HG02840 (cell line): ENCODE data around the gene FAM3C.
A peak's percentile ranks its signal among the peaks of the same experiment; 100 is the strongest.
"Not testable (repeated sequence)": the region's sequence is repeated elsewhere in the genome, so short reads cannot be mapped to it uniquely, and the experiment has no call there.

Experiments used
- ATAC-seq: cut with Tn5 transposase; IDR thresholded peaks from one replicate; pipeline ENCODE4 v1.9.1; 2021; ENCODE audit warnings: mild to moderate bottlenecking, moderate library complexity, moderate number of reproducible peaks; ENCODE audit not compliant: unreplicated experiment, low FRiP score

Gene FAM3C

GRCh38 chr7:121334875-121335648, 61.0 kb downstream of the FAM3C start:
- no peak for ATAC-seq

- ATAC-seq = no peak
Measured at GRCh38 chr7:121334376-121334775, 61.7 kb downstream of the FAM3C start.

- no peak for ATAC-seq
Measured at GRCh38 chr7:121331574-121331973, 64.5 kb downstream of the FAM3C start.

GRCh38 chr7:121331048-121331447, 65.1 kb downstream of the FAM3C start:
- no peak for ATAC-seq

- no peak for ATAC-seq
Measured at GRCh38 chr7:121330053-121330833, 65.9 kb downstream of the FAM3C start.

- ATAC-seq = no peak
Measured at GRCh38 chr7:121329191-121330052, 66.7 kb downstream of the FAM3C start.

GRCh38 chr7:121328508-121329190, 67.5 kb downstream of the FAM3C start, which contains the start of gene WNT16:
WNT16 (plus strand) TSS chr7:121329000; CDS start chr7:121329293, 293 bp downstream.
- ATAC-seq = no peak

- no peak for ATAC-seq
Measured at GRCh38 chr7:121327671-121328070, 68.4 kb downstream of the FAM3C start.

- no peak for ATAC-seq
Measured at GRCh38 chr7:121323515-121324302, 72.4 kb downstream of the FAM3C start.

- no peak for ATAC-seq
Measured at GRCh38 chr7:121322460-121322859, 73.6 kb downstream of the FAM3C start.

- ATAC-seq = not testable (repeated sequence)
Measured at GRCh38 chr7:121315170-121315569, 80.9 kb downstream of the FAM3C start.

GRCh38 chr7:121313793-121314676, 82.1 kb downstream of the FAM3C start:
- peak; percentile 89 for ATAC-seq

GRCh38 chr7:121313220-121313792, 82.8 kb downstream of the FAM3C start:
- peak; percentile 6 for ATAC-seq

- no peak for ATAC-seq
Measured at GRCh38 chr7:121307021-121307574, 89.0 kb downstream of the FAM3C start.

GRCh38 chr7:121306565-121306964, 89.5 kb downstream of the FAM3C start:
- ATAC-seq = no peak

GRCh38 chr7:121305109-121305508, 91.0 kb downstream of the FAM3C start:
- no peak for ATAC-seq

GRCh38 chr7:121304102-121304658, 91.9 kb downstream of the FAM3C start:
- no peak for ATAC-seq
